ENCODE data around the gene STAG1. TPM values are rescaled to one million over a fixed set of nuclear protein-coding genes. Genes with fewer than 3 reads are reported as not detected.

The STAG1 gene
- total and polyA plus RNA-seq, 9 of the 15 experiments (the other 6 are each of a cell fraction or from before 2014, with no cell fraction given), result 2.7 to 17.7 (median 8.8) TPM

GRCh38 chr3:136678981-136679380 lies 73.2 kb downstream of the STAG1 start (continued):
- no peak for TF ChIP-seq STAT6 (CRISPR knock-in tag; IDR thresholded peaks at IDR 0.05)

- no peak overlapping the region for H3K9ac ChIP-seq (ENCODE audit: insufficient read depth in 1 of 2, low read depth in 2 of 2, low read length in 2 of 2)
- POLR2A ChIA-PET, result interaction anchor here (1.0 kb wide), 1 partner anchor 71 kb away, joined by 3 read pairs; no protein-coding TSS in a partner anchor
- no peaks in the 10 kb centered on the region for H3K36me3 ChIP-seq (ENCODE audit: control insufficient read depth, insufficient read depth, low read length)
- in situ Hi-C loops (cut with MboI) (no loop called here), intact Hi-C loops (cut with micrococcal nuclease) (no loop called here)
- H3K4me2 ChIP-seq (ENCODE audit: insufficient read depth, low read length), result no peak overlapping the region
- H4K20me1 ChIP-seq (replicated peaks; ENCODE audit: control insufficient read depth, insufficient read depth, low read length), result no peaks in the 10 kb centered on the region
- H3K79me2 ChIP-seq (ENCODE audit: control insufficient read depth, insufficient read depth, low read length), result peaks cover 49% of the 10 kb centered on the region
- no peak overlapping the region for H3K4me3 ChIP-seq
- H3K27ac ChIP-seq (ENCODE audit: extremely low read depth, low read depth, low read length), result peak overlapping the region; percentile 28; the same call in 1 of the 3 replicates
- H3K4me1 ChIP-seq (replicated peaks in 1 of 2; ENCODE audit: control insufficient read depth in 2 of 2, insufficient read depth in 2 of 2, low read length in 2 of 2), result peaks cover 0 to 4% of the 10 kb centered on the region in 2 experiments; a peak in 2 of 5 replicates
- no peak for DNase-seq (ENCODE audit: extremely low read depth in 1 of 4, low spot score in 3 of 4)
- no peaks in the 10 kb centered on the region for H3K27me3 ChIP-seq (ENCODE audit: control insufficient read depth in 2 of 2, insufficient read depth in 2 of 2, low read length in 2 of 2)
- peak; percentile 63 for ATAC-seq
- no peak overlapping the region for H2AFZ ChIP-seq (ENCODE audit: low read depth, low read length)
- peak; percentile 26 for FAIRE-seq
- H3K9me1 ChIP-seq (ENCODE audit: control insufficient read depth, insufficient read depth, low read length), result no peaks in the 10 kb centered on the region
- H3K9me3 ChIP-seq (replicated peaks; ENCODE audit: control insufficient read depth, insufficient read depth, low read depth, low read length), result no peaks in the 10 kb centered on the region
- CTCF ChIA-PET (ENCODE audit: low intra/inter-chr PET ratio), result no interaction called here
- BruUV-seq (replicated peaks), result no TSS peak
- TF ChIP-seq NCOA6 (IDR thresholded peaks at IDR 0.05) (no peak), TEAD4 (IDR thresholded peaks at IDR 0.05; ENCODE audit: low read length) (no peak), TEAD4 (CRISPR knock-in tag; IDR thresholded peaks at IDR 0.05; ENCODE audit: borderline replicate concordance) (no peak), ATF2 (CRISPR knock-in tag; IDR thresholded peaks at IDR 0.05) (no peak), ZNF324 (CRISPR knock-in tag; IDR thresholded peaks at IDR 0.05) (no peak), ZBTB12 (CRISPR knock-in tag; IDR thresholded peaks at IDR 0.05) (no peak), HNRNPL (IDR thresholded peaks at IDR 0.05; ENCODE audit: low read depth, low read length) (no peak), SREBF2 (CRISPR knock-in tag; IDR thresholded peaks at IDR 0.05) (no peak), SRSF3 (IDR thresholded peaks at IDR 0.05; ENCODE audit: insufficient read depth, low read length) (no peak), RBFOX2 (IDR thresholded peaks at IDR 0.05; ENCODE audit: low read depth, low read length) (no peak), BDP1 (IDR thresholded peaks at IDR 0.05; ENCODE audit: insufficient read depth, insufficient read length) (no peak), SAFB2 (IDR thresholded peaks at IDR 0.05; ENCODE audit: borderline replicate concordance, low read depth, low read length, severe bottlenecking) (no peak), XRCC3 (IDR thresholded peaks at IDR 0.05) (no peak), ZNF398 (CRISPR knock-in tag; IDR thresholded peaks at IDR 0.05) (no peak)
These were observed 76.2 kb downstream of the STAG1 start for GRCh38 chr3:136676009-136676408.

All from K562 (cell line).